Measurements from ENCODE around the gene AKT3. TPM values are rescaled to one million over a fixed set of nuclear protein-coding genes. Genes with fewer than 3 reads are reported as not detected.
"Not testable (repeated sequence)": the region's sequence is repeated elsewhere in the genome, so short reads cannot be mapped to it uniquely, and the experiment has no call there.

Gene AKT3
- total RNA-seq, 1 donor: 13.7 TPM

DNA sequence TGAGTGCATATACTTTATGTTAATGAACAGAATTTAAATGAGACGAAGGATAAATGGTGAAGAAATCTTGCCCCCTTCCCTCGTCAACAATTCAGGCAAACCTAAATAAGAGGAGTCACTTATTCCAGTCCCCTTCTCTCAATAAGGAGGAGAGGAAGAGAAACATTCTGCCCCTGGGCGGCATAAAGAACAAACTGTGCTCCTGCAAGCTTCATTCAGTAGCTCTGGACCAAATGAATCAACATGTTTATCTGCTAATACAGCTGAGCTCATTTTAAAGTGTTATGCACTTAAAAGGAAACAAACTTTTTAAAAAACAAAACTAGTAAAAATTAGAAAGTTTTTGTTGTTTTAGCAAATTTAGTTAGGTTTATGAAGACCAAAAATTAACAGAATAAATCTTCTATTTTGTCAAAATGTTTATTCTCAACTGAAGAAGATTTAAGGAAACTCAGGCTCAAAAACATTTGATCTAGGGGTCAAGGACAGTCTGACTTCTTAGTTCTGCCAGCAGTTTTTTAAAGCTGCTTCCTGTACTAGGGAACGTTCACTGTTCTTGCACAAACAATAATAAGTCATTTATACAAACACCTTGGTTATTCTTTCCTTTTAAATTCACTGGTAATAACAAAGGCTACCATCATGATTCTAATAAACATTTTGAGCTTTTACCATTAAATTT lies 58.3 kb downstream of the AKT3 start:
- no peak for DNase-seq (ENCODE audit: low read depth in 2 of 3, low spot score in 2 of 3)

DNA sequence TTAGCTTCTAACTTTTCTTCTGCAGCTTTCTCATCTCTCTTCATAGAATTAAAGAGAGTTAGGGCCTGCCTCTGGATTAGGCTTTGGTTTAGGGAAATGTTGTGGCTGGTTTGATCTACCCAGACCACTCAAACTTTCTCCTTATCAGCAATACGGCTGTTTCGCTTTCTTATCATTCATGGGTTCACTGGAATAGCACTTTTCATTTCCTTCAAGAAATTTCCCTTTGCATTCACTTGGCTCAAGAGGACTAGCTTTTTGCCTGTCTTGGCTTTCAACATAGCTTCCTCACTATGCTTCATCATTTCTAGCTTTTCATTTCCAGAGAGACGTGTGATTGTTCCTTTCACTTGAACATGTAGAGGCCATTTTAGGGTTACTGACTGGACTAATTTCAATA lies 59.6 kb downstream of the AKT3 start:
- DNase-seq (ENCODE audit: low read depth in 2 of 3, low spot score in 2 of 3): no peak

DNA sequence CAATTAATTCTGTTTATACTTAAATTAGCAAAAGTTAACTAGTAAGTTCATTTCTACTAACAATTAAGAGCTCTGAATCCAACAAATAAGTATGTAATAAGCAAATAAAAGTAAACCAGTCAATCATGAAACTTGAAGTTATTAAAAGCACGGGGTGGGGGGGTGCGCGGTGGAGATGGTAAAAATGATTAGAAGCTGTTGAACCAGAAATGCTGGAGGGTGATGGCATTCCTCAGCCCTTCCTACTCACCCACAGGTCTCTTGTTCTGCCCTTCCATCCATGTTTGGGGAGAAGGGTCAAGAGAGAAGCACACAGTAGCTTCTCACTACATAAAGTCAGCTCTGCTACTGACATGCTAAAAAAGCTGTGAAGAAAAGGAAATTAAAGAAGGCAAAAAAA lies 63.5 kb downstream of the AKT3 start:
- DNase-seq (ENCODE audit: low read depth in 2 of 3, low spot score in 2 of 3): no peak

DNA sequence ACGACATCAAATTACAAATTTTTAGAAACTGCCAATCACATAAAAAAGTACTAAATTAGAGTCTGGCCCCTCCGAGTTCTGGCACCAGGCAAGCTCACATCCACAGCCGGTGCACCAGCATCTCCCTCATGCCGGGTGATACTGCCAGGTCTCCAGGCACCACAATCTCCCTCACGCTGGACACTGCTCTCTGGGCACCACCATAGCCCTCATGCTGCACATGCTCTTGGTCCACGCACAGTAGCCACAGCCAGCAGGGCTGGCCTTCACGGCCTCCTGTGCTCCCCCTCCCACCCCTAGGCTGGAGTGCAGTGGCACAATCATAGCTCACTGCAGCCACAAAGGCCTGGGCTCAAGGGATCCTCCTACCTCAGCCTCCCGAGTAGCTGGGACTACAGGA lies 65.5 kb downstream of the AKT3 start:
- DNase-seq (ENCODE audit: low read depth in 2 of 3, low spot score in 2 of 3): no peak

DNA sequence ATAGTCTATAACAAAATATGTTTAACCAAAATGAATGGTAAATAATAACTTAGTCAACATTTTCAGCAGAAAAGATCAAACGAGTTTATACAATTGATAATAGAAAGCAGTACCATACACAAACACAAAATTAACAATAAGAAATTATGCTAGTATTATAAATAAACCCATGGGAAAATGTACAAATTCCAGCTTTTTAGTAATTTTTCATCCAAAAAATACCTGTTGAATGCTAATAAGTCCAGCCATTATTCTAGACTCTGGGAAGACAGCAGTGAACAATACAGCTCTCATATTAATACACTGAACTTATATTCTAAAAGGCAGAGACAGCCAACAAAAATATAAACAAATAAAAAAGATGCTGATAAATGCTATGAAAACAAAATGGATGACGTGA lies 66.3 kb downstream of the AKT3 start:
- no peak for DNase-seq (ENCODE audit: low read depth in 2 of 3, low spot score in 2 of 3)

DNA sequence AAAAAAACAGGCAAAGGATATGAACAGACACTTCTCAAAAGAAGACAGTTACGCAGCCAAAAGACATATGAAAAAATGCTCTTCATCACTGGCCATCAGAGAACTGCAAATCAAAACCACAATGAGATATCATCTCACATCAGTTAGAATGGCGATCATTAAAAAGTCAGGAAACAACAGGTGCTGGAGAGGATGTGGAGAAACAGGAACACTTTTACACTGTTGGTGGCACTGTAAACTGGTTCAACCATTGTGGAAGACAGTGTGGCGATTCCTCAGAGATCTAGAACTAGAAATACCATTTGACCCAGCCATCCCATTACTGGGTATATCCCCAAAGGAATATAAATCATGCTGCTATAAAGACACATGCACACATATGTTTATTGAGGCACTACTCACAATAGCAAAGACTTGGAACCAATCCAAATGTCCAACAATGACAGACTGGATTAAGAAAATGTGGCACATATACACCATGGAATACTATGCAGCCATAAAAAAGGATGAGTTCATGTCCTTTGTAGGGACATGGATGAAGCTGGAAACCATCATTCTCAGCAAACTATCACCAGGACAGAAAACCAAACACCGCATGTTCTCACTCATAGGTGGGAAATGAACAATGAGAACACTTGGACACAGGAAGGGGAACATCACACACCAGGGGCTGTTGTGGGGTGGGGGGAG lies 77.5 kb downstream of the AKT3 start:
- not testable (repeated sequence) for DNase-seq (ENCODE audit: low read depth in 2 of 3, low spot score in 2 of 3)

DNA sequence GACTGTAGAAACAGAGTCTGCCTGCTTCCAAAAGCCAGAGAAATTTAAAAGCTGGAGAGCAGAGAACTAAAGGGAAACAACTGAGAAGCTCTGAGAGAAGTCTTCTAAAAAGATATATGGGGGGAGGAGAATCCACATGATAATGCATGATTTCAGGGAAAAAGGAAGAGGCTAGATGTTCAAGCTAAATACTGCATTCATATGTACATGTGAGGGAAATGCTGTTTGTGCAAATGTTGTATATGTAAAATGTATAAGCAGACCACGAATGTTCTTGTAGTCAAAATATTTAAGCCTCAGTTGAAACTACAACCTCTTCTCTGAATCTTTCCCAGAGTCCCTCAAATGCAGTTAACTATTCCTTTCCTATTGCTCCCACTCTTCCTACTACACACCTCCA lies 79.2 kb downstream of the AKT3 start:
- DNase-seq (ENCODE audit: low read depth in 2 of 3, low spot score in 2 of 3): no peak

DNA sequence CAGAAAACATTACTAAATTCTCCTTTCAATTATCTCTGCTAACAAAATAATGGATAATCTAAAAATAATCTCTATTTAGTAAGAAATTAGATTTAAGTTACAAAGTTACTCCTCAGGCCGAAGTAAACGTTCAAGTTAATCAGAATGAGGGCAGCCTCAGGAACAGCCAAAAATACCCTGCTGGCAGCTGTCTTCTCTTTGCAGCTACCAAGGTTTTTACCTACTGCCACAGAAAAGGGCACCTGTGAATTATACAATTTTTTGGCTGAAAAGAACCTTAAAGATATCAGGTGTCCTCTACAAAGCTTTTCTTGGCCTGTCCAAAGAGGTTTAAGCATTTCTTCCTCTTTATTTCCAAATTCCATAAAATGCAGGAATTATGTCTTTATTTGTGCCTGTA lies 84.4 kb downstream of the AKT3 start:
- DNase-seq (ENCODE audit: low read depth in 2 of 3, low spot score in 2 of 3): no peak

DNA sequence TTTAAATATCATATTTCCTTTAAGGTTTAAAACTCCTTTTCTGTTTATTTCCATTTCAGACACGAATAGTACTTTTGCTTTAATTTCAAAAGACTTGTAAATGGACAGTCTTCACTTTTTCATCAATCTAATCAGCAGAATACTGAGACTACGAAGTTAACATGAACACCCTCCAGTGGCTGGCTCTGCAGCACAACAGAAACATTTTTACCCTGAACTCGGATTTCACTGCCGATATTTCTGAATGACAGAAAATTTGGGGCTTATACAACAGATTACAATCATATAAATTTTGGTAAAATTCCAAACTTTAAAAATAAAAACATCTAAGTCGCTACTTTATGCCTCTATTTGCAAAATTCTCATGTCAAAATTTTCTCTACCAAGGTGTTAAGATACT lies 86.2 kb downstream of the AKT3 start:
- no peak for DNase-seq (ENCODE audit: low read depth in 2 of 3, low spot score in 2 of 3)

DNA sequence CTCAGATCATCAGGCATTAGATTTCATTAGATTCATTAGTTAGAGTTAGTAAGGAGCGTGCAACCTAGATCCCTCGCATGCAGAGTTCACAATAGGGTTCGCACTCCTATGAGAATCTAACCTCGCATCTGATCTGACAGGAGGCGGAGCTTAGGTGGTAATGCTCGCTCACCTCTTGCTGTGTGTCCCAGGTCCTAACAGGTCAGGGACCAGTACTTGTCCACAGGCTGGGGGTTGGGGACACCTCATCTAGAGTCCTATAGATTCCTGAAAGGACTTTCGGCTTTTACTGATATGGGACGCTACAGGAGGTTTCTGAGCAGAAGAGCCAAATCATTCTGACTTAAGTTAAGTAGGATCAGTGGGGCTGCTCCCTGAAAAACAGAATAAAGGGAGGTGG lies 91.4 kb downstream of the AKT3 start:
- DNase-seq (ENCODE audit: low read depth in 2 of 3, low spot score in 2 of 3): no peak

DNA sequence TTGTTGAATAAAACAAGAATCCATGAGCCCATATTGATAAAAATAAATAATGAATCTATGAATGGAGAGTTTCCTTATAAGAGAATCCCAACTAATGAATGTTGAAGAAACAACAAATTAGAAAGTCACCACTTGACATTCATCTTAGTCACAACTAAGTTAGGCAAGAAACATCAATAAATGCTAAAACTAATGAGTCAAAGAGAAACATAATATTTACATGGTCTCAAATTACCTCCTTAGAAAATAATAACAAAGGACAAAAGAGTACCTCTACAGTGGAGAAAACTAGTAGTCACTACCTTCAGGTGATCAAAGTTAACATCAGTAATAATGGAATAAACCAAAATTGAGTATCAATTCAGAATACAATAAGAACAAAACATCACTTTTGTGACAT lies 93.5 kb downstream of the AKT3 start:
- no peak for DNase-seq (ENCODE audit: low read depth in 2 of 3, low spot score in 2 of 3)

DNA sequence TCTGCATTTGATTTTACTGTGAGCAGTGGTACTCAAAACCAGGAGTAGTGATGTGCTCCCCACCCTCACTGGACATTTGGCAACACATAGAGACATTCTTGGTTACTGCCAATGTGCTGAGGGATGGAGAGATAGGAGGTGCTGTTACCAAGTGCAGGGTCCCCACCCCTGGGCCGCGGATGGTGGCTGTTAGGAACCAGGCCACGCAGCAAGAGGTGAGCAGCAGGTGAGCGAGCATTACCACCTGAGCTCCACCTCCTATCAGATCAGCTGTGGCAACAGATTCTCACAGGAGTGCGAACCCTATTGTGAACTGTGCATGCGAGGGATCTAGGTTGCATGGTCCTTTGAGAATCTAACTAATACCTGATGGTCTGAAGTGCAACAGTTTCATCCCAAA lies 95.7 kb downstream of the AKT3 start:
- no peak for DNase-seq (ENCODE audit: low read depth in 2 of 3, low spot score in 2 of 3)

DNA sequence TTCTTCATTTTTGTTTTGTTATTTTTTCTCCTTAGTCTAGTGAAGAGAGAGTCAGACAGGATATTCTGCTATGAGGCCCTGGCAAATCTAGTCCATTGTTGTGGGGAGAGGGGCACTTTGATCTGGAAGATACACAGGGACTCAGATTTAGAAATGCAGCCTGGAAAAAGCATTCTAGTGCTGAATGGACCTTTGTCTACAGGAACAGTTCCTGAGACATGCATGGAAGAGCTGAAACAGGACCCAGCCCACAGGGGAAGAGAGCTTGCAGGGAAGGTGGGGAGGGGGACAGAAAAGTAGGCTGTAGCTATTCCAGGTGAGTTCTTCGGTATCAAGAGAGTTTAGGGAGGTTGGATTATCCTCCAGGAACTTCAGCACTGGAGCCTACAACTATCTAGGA lies 98.5 kb downstream of the AKT3 start:
- DNase-seq (ENCODE audit: low read depth in 2 of 3, low spot score in 2 of 3): no peak

DNA sequence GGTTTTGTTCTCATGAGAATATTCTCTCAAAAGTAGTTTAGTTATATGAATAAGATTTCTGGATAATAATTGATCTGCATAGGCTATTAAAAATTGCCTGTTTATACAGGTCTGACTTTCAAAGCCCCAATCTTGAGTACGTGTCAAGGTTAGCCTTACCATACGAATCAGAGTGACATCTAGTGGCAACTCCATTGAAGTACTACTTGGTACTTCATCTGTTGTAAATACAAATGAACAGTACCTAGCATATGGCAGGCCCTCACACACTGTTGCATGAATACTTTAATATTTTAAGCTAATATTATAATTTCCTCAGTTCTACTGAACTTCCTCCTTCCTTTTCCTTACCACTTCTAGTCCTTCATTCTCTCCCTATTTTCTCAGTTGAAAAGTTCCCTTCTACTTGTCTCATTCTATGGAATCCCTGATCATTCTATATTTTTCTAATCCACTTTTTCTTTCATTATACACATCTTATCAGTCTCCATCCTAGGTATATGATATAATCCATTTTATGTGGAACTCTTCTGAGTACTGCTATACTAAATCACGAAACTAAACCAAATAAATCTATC lies 101.2 kb downstream of the AKT3 start:
- DNase-seq (ENCODE audit: low read depth in 2 of 3, low spot score in 2 of 3): peak; percentile 19 to 74 (median 51)

DNA sequence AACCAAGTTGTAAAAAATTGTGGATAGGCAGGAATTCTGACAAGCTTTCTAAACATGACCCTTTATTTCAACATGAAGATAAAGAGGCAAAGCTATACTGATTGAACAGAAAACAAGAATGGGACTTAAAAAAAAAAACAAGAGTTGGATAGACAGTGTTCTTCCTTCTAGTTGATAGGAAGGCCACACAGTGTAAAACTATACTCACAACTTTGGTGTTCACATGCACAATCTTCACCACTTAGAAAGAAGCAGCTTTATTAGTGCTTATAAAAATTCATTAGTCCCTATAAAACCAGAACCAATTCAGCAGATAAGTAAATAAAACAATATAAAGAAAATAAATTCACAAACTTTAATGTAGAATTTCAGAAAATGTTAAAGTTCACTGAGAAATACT lies 101.8 kb downstream of the AKT3 start:
- no peak for DNase-seq (ENCODE audit: low read depth in 2 of 3, low spot score in 2 of 3)

DNA sequence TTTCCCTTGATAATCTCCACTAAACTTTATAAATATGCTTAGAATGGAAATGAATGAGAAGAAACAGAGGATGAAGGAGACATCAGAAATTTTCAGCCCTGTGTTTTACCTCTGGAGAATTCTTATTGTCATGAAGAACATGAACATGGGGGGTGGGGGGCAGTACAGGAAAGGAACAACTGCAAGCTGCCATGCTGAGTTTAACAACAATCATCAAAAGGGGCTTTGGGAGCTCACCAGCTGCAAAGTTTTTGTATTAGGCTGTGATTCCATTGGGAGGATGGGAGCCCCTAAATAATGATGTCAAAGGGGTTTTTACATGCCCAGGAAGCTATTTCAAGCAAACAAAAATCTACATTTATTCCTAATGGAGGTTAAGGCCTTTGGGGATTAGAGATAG lies 103.3 kb downstream of the AKT3 start:
- no peak for DNase-seq (ENCODE audit: low read depth in 2 of 3, low spot score in 2 of 3)

DNA sequence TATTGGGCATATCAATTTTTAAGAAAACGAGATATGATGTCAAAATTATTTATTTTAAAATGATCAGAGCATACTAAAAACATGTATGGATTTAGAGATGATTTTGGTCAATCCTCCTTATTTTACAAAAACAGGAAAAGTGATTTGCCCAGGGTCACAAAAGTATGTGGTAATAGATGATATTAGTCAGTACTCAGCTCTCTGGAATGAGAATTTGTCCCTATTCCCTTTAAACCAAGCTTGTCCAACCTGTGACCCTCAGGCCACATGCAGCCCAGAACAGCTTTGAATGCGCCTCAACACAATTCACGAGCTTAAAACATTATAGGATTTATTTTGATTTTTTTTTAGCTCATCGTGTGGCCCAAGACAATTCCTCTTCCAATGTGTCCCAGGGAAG lies 104.7 kb downstream of the AKT3 start:
- no peak for DNase-seq (ENCODE audit: low read depth in 2 of 3, low spot score in 2 of 3)

DNA sequence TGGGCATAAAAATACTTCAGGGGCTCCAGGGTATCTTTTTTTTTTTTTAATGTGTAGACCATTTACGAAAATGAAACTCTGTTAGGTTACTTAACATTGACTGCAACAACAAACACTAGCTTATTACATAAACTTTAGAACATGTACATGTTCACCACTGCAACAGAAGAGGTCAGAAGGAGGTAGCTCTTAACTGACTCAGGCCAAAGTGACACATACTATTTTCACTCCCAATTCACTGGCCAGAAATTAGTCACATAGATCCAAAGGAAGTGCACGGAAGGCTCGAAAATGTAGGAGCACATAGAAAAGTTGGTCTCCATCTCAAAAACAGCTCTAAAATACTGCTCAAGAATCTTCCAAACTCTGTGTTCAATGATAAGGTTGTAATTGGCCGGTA lies 107.2 kb downstream of the AKT3 start:
- DNase-seq (ENCODE audit: low read depth in 2 of 3, low spot score in 2 of 3): no peak

DNA sequence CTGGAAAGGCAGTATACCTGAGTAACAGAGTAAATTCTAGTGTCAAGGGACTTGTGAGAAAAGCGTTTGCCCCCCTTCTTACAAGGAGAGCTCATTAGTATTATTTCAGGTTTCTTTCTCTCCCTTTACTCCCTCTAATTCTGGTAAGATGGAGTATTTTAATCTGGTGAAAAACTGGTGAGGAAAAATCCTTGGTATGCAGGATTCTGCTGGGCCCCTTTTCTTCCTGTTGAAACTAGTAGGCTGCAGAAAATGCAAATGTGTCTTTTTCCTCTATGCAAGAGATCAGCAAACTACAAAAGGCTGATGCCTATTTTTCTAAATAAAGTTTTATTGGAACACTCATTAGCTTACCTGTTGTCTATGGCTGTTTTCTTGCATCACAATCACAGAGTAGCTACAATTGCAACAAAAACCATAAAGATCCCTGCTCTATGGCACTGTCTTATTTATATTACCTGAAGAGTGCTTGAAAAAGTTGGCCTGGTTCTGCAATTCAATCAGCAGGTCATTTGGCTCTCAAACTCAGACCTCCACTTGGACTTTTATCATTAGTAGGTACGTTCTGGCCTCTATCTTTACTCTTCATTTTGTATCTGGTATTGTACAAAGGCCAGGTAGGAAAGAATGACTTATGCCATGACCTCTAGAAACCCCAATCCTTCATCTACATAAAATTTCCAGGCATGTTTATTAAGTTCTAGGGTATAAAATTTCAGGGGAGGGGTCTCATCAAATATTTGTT lies 109.6 kb downstream of the AKT3 start:
- no peak for DNase-seq (ENCODE audit: low read depth in 2 of 3, low spot score in 2 of 3)

DNA sequence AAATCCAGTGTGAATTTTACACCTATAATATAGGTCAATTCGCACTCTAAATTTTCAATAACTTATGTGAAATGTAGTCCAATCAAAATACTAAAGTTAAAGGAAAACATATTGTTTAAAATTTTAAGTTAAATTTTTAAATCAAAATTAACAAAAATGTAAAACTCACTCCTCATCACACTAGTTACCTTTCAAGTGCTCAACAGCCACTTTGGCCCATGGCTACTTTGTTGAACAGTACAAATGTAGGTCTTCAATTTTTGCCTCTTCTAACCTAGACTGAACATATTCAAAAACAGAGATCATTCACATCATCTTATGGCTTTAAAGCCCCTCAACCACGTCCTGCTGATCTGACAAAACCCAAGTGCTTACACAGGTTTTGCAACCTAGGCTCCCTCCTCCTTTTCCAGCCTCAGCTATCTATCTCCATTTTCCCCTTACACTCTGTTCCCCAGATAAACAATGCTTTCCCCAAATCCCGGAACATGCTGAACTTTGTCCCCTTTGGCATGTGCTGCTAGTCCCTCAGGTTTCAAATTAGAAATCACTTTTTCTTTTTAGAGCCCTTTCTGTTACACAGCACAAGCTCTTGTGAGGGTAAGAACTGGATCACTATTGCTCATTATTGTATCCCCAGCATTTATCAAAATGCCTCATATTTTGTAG lies 110.6 kb downstream of the AKT3 start:
- no peak for DNase-seq (ENCODE audit: low read depth in 2 of 3, low spot score in 2 of 3)

DNA sequence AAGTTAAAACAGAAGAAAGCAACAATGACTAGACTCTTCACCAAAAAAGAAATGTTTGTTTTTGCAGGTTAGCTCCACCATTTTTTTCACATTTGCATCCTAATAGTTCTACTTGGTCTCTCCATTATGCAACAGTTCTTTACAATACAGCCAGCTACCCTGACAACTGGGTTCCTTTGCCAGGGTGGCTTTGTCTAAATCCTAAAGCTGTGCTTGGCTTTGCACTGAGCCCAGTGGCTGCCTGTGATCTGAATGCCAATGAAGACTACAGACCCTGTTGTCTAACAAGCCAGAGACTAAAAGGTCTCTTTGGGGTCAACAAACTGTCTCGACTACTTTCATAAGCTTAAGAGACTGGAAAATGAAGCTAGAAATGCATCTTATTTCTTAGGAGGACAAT lies 112.0 kb downstream of the AKT3 start:
- DNase-seq (ENCODE audit: low read depth in 2 of 3, low spot score in 2 of 3): no peak

Data from hematopoietic multipotent progenitor cell (in vitro differentiated cells).